SU-DHL-6 (cell line): ENCODE results near the gene UQCRQ.
A peak's percentile ranks its signal among the peaks of the same experiment; 100 is the strongest.

Experiments
- H2AFZ ChIP-seq: fragments of 200-600 bp; sonication (generic); 2 replicates; pipeline ENCODE4 v1.6.1; 2014; ENCODE audit warnings: low read depth, mild to moderate bottlenecking, moderate library complexity, mixed read lengths, antibody characterized with exemption, low read length; ENCODE audit not compliant: severe bottlenecking
- H3F3A ChIP-seq: fragments of 200-600 bp; shearing (Covaris generic); 2 replicates; pipeline ENCODE4 v1.6.0; 2016; ENCODE audit warnings: antibody characterized with exemption, mild to moderate bottlenecking; ENCODE audit not compliant: insufficient read depth
- H3K27ac ChIP-seq: fragments of 200-600 bp; sonication (generic); 2 replicates; pipeline ENCODE4 v1.5.1; 2016; ENCODE audit warnings: low read depth, mild to moderate bottlenecking, low read length, moderate library complexity, mixed read lengths
- H3K27me3 ChIP-seq: fragments of 200-600 bp; sonication (generic), shearing (Covaris generic); 2 replicates; pipeline ENCODE4 v1.6.0; 2014; ENCODE audit warnings: mild to moderate bottlenecking, low read length
- H3K36me3 ChIP-seq: fragments of 200-600 bp; sonication (generic); 2 replicates; pipeline ENCODE4 v1.6.1; 2014; ENCODE audit warnings: mild to moderate bottlenecking, low read length, mixed read lengths
- H3K4me2 ChIP-seq: fragments of 300-600, 200-600 bp; shearing (Covaris generic), sonication (generic); 2 replicates; pipeline ENCODE4 v1.6.0; 2014; ENCODE audit warnings: low read length, low read depth, mild to moderate bottlenecking; ENCODE audit not compliant: poor library complexity, severe bottlenecking
- H3K4me3 ChIP-seq: fragments of 200-600 bp; sonication (generic); 2 replicates; pipeline ENCODE4 v1.5.1; 2014; ENCODE audit warnings: antibody characterized with exemption, low read length, mild to moderate bottlenecking, mixed read lengths; ENCODE audit not compliant: insufficient read depth, poor library complexity, severe bottlenecking
- H3K79me2 ChIP-seq: fragments of 200-600 bp; sonication (generic); 2 replicates; pipeline ENCODE4 v1.6.1; 2014; ENCODE audit warnings: mild to moderate bottlenecking, low read length, moderate library complexity; ENCODE audit not compliant: insufficient read depth
- H3K9ac ChIP-seq: fragments of 200-600 bp; sonication (generic); 2 replicates; pipeline ENCODE4 v1.7.0; 2014; ENCODE audit warnings: mild to moderate bottlenecking, low read length
- H3K9me2 ChIP-seq: fragments of 200-600 bp; sonication (generic); replicated peaks from 2 replicates; pipeline ENCODE4 v1.6.1; 2014; ENCODE audit warnings: low read length; ENCODE audit not compliant: insufficient read depth
- H3K9me3 ChIP-seq: fragments of 200-600 bp; sonication (generic); 2 replicates; pipeline ENCODE4 v1.6.1; 2014; ENCODE audit warnings: low read length, mixed read lengths; ENCODE audit not compliant: insufficient read depth
- H4K20me1 ChIP-seq: fragments of 200-600 bp; sonication (generic); 2 replicates; pipeline ENCODE4 v1.6.1; 2014; ENCODE audit warnings: low read depth, mild to moderate bottlenecking, antibody characterized with exemption, low read length, moderate library complexity, mixed read lengths
- EZH2phosphoT487 ChIP-seq: fragments of 200-600 bp; sonication (generic), shearing (Covaris generic); conservative IDR thresholded peaks from 2 replicates; pipeline ENCODE4 v1.6.1; 2018; ENCODE audit warnings: mild to moderate bottlenecking, antibody characterized with exemption, low read length, moderate library complexity, mixed read lengths
- TF ChIP-seq, protein P1 (sequence below): fragments of 200-600 bp; sonication (generic); IDR thresholded peaks from one replicate; pipeline ENCODE4 v1.5.1; 2017; ENCODE audit warnings: antibody characterized with exemption, mild to moderate bottlenecking, low read length, moderate library complexity; ENCODE audit not compliant: insufficient read depth, poor library complexity, severe bottlenecking

UQCRQ gene

DNA sequence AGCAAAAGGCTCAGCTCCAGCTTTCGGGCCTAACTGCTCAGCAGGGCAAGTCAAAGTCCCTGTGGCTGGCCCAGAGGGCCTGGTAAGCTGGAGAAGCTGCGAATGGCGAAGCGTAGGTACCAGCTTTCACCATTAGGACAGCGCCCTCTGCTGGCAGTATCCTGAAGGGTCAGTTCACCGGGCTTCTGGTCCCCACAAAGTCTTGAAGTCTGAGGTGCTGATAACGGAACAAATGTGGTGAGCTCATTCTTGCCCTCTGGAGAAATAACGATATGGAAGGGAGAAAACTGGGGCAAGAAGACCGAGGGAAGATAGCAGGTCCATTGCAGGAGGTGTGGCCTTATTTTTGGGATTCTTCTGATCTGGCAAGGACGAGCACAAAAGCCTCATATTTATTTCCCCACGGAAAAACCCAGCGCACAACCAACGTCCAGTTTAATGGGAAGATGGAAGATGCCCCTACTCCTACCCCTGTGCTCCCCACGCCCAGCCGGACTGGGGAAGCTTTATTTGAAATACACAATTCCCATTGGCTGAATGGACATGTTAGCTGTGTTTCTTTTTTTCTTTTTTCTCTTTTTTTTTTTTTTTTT lies 46.2 kb upstream of the UQCRQ start:
- Histone ChIP-seq H3K27ac (no peak overlapping the region), H3K9me2 (no peaks in the 10 kb centered on the region), H3F3A (no peaks in the 10 kb centered on the region), H3K79me2 (no peaks in the 10 kb centered on the region), H3K9me3 (no peaks in the 10 kb centered on the region), H2AFZ (no peak overlapping the region), H4K20me1 (no peaks in the 10 kb centered on the region), H3K27me3 (no peaks in the 10 kb centered on the region), H3K4me3 (no peak overlapping the region), H3K4me2 (no peak overlapping the region), H3K9ac (no peak overlapping the region), H3K36me3 (no peaks in the 10 kb centered on the region)
- no peak for TF ChIP-seq EZH2phosphoT487
- TF ChIP-seq, protein P1, sequence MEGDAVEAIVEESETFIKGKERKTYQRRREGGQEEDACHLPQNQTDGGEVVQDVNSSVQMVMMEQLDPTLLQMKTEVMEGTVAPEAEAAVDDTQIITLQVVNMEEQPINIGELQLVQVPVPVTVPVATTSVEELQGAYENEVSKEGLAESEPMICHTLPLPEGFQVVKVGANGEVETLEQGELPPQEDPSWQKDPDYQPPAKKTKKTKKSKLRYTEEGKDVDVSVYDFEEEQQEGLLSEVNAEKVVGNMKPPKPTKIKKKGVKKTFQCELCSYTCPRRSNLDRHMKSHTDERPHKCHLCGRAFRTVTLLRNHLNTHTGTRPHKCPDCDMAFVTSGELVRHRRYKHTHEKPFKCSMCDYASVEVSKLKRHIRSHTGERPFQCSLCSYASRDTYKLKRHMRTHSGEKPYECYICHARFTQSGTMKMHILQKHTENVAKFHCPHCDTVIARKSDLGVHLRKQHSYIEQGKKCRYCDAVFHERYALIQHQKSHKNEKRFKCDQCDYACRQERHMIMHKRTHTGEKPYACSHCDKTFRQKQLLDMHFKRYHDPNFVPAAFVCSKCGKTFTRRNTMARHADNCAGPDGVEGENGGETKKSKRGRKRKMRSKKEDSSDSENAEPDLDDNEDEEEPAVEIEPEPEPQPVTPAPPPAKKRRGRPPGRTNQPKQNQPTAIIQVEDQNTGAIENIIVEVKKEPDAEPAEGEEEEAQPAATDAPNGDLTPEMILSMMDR: peak; percentile 78

GRCh38 chr5:132821350-132821749 lies 45.1 kb upstream of the UQCRQ start:
- Histone ChIP-seq H3K4me2 (no peak overlapping the region), H3K4me3 (no peak overlapping the region), H3K9me2 (no peaks in the 10 kb centered on the region), H3K79me2 (no peaks in the 10 kb centered on the region), H3K9ac (no peak overlapping the region), H3K9me3 (no peaks in the 10 kb centered on the region), H3K36me3 (no peaks in the 10 kb centered on the region), H2AFZ (no peak overlapping the region), H4K20me1 (no peaks in the 10 kb centered on the region), H3F3A (no peaks in the 10 kb centered on the region), H3K27ac (no peak overlapping the region), H3K27me3 (no peaks in the 10 kb centered on the region)
- TF ChIP-seq EZH2phosphoT487: no peak
- TF ChIP-seq, protein P1: no peak

GRCh38 chr5:132821791-132822190 lies 44.7 kb upstream of the UQCRQ start:
- Histone ChIP-seq H3K79me2 (no peaks in the 10 kb centered on the region), H3K9ac (no peak overlapping the region), H3F3A (no peaks in the 10 kb centered on the region), H3K9me2 (no peaks in the 10 kb centered on the region), H3K9me3 (no peaks in the 10 kb centered on the region), H2AFZ (no peak overlapping the region), H3K27me3 (no peaks in the 10 kb centered on the region), H3K4me2 (no peak overlapping the region), H3K36me3 (no peaks in the 10 kb centered on the region), H4K20me1 (no peaks in the 10 kb centered on the region), H3K27ac (no peak overlapping the region), H3K4me3 (no peak overlapping the region)
- no peak for TF ChIP-seq EZH2phosphoT487

DNA sequence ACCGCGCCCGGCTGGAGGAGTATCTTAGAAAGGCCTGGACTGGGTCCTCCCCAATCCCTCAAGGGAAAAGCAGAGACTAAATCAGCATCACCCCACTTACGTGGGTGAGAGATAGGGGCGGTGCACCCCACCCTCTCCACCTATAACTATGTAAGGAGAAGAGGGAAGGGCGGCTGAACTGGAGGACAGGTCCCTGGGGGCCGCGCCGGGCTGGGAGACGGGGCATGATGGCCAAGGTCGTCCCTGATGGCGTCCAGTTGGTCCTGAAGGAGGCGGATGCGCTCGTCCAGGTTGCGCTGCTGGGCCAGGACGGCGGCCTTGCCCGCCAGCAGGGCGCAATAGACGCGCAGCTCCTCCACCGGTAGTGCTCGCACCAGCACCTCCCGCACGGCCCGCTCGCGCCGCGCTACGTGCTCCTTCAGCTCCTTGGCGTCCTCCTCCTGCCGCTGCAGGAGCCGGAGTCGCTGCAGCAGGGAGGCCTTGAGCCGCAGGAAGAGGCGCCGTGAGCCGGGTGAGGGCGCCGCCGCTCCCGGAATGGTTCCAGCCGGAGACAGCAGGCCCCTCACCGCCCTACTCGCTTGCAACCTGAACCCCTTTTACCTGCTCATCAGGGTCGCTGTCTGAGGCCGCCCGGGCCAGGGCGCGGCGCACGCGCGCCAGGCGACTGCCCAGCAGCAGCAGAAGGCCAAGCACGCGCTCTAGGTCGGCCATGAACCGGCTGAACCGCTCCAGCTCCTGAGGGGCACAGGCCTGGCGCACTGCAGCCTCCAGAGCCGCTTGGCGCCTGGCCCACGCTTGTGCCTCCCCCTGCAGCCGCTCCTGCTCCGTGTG lies 43.6 kb upstream of the UQCRQ start:
- no peak overlapping the region for H3K4me3 ChIP-seq
- no peaks in the 10 kb centered on the region for H3K9me3 ChIP-seq
- H3F3A ChIP-seq: no peaks in the 10 kb centered on the region
- TF ChIP-seq, protein P1: no peak
- TF ChIP-seq EZH2phosphoT487: no peak
- H3K27me3 ChIP-seq: no peaks in the 10 kb centered on the region
- H3K9me2 ChIP-seq: no peaks in the 10 kb centered on the region
- H4K20me1 ChIP-seq: no peaks in the 10 kb centered on the region
- H2AFZ ChIP-seq: no peak overlapping the region
- no peaks in the 10 kb centered on the region for H3K79me2 ChIP-seq
- no peaks in the 10 kb centered on the region for H3K36me3 ChIP-seq
- no peak overlapping the region for H3K27ac ChIP-seq
- no peak overlapping the region for H3K9ac ChIP-seq
- no peak overlapping the region for H3K4me2 ChIP-seq
